Lung (tissue), 12 donors: ENCODE measurements around the gene SBF2. TPM values are rescaled to one million over a fixed set of nuclear protein-coding genes. Genes with fewer than 3 reads are reported as not detected.

Experiments
- ATAC-seq: fragments of 200-7000 bp; cut with Tn5 transposase; one replicate; pipeline ENCODE4 v1.9.1; 2020; ENCODE audit warnings: moderate number of reproducible peaks; ENCODE audit not compliant: insufficient read depth, low FRiP score
- DNase-seq, 3 donors: peaks; one replicate each; pipeline ENCODE4 v3.0.0-alpha.2; 2013 to 2017
- H3K27ac ChIP-seq, 2 donors: one replicate each; pipeline ENCODE4 v1.5.1; 2013; ENCODE audit warnings: mild to moderate bottlenecking in 2 of 2, moderate library complexity in 2 of 2, control low read depth in 1 of 2, inconsistent platforms in 1 of 2, low read depth in 1 of 2, low read length in 1 of 2
- H3K27me3 ChIP-seq, 3 donors: one replicate each; pipeline ENCODE4 v1.5.1; 2013; ENCODE audit warnings: low read length in 2 of 3; ENCODE audit not compliant: control insufficient read depth in 3 of 3, insufficient read depth in 3 of 3
- H3K36me3 ChIP-seq, 4 donors: one replicate each; pipeline ENCODE4 v1.5.1; 2013; ENCODE audit warnings: low read length in 4 of 4, mild to moderate bottlenecking in 1 of 4, moderate library complexity in 1 of 4; ENCODE audit not compliant: control insufficient read depth in 4 of 4, insufficient read depth in 4 of 4
- H3K4me1 ChIP-seq, 5 donors: one replicate each; pipeline ENCODE4 v1.5.1; 2013; ENCODE audit warnings: low read length in 5 of 5, mild to moderate bottlenecking in 2 of 5, moderate library complexity in 1 of 5; ENCODE audit not compliant: control insufficient read depth in 5 of 5, insufficient read depth in 5 of 5
- H3K4me3 ChIP-seq: one replicate; pipeline ENCODE4 v1.5.1; 2013; ENCODE audit warnings: mild to moderate bottlenecking, control low read depth, moderate library complexity
- H3K9ac ChIP-seq, 2 donors: one replicate each; pipeline ENCODE4 v1.5.1; 2013; ENCODE audit warnings: low read length in 2 of 2, control low read depth in 1 of 2; ENCODE audit not compliant: insufficient read depth in 1 of 2
- H3K9me3 ChIP-seq, 4 donors: one replicate each; pipeline ENCODE4 v1.5.1; 2013; ENCODE audit warnings: low read length in 3 of 4, mild to moderate bottlenecking in 1 of 4, moderate library complexity in 1 of 4; ENCODE audit not compliant: control insufficient read depth in 4 of 4, insufficient read depth in 3 of 4
- CTCF ChIP-seq: IDR thresholded peaks from 2 replicates; pipeline ENCODE4 v1.5.1; 2012; ENCODE audit warnings: mild to moderate bottlenecking; ENCODE audit errors: control extremely low read depth, extremely low read depth
- WGBS, 2 donors: extraction: QIAGEN DNeasy Blood & Tissue Kit; methylation state at CpG; one replicate each; pipeline ENCODE4 v1.1.7; 2013; 5-methylcytosine and 5-hydroxymethylcytosine counted together
- polyA plus RNA-seq, 2 donors: library from polyadenylated mRNA; stranded (reverse); fragments of 200-250 nt; gene quantifications; one replicate each; pipeline ENCODE4 v1.2.1, GENCODE V29; 2013
- total RNA-seq, 2 donors: library from RNA; depleted of rRNA in 1 of 2; stranded (reverse); fragments of >200 nt in 1 of 2; gene quantifications; one replicate each; pipeline ENCODE4 v1.2.1, GENCODE V29; 2014 to 2021
- donor health status: control.
- donor health status: control.
- donor health status: Bipolar disorder and iron deficiency.
- donor health status: healthy.
- donor health status: DM: yes; HTN: yes; CAD: no.

Gene SBF2
- total and polyA plus RNA-seq, 4 donors: 4.4 to 104 (median 24.9) TPM

GRCh38 chr11:10317151-10317755 is 23.2 kb upstream of the SBF2 start:
- TF ChIP-seq CTCF: no peak
- H3K4me1 ChIP-seq: peaks cover 0 to 16% (median 3%) of the 10 kb centered on the region in 5 donors
- DNase-seq (no peak), ATAC-seq (no peak)
- no peak overlapping the region for H3K4me3 ChIP-seq
- H3K27me3 ChIP-seq: no peaks in the 10 kb centered on the region
- no peaks in the 10 kb centered on the region for H3K9me3 ChIP-seq
- no peak overlapping the region for H3K9ac ChIP-seq
- WGBS, 2 donors: 82 to 96% methylated on average over 4 of the region's 4 CpGs
- no peaks in the 10 kb centered on the region for H3K36me3 ChIP-seq
- no peak overlapping the region for H3K27ac ChIP-seq

- no peak overlapping the region for H3K27ac ChIP-seq
Observed at GRCh38 chr11:10315083-10315482, 21.1 kb upstream of the SBF2 start.

GRCh38 chr11:10314199-10315072 is 20.4 kb upstream of the SBF2 start:
- H3K9ac ChIP-seq: no peak overlapping the region
- TF ChIP-seq CTCF: no peak
- no peaks in the 10 kb centered on the region for H3K36me3 ChIP-seq
- H3K4me3 ChIP-seq: no peak overlapping the region
- peak; percentile 21 to 71 (median 60) for DNase-seq
- no peaks in the 10 kb centered on the region for H3K27me3 ChIP-seq
- H3K9me3 ChIP-seq: no peaks in the 10 kb centered on the region
- WGBS, 2 donors: 47 to 54% methylated on average over 8 of the region's 8 CpGs
- H3K27ac ChIP-seq: no peak overlapping the region
- ATAC-seq: no peak
- peaks cover 0 to 8% (median 0%) of the 10 kb centered on the region in 5 donors for H3K4me1 ChIP-seq

More at GRCh38 chr11:10315083-10315482, 21.1 kb upstream of the SBF2 start:
- H3K9me3 ChIP-seq: no peaks in the 10 kb centered on the region
- TF ChIP-seq CTCF: no peak
- H3K36me3 ChIP-seq: no peaks in the 10 kb centered on the region
- H3K4me1 ChIP-seq: peaks cover 0 to 13% (median 3%) of the 10 kb centered on the region in 5 donors
- H3K27me3 ChIP-seq: no peaks in the 10 kb centered on the region
- 91 to 96% methylated on average over 6 of the region's 6 CpGs for WGBS, 2 donors
- no peak for ATAC-seq
- no peak overlapping the region for H3K9ac ChIP-seq
- no peak for DNase-seq
- no peak overlapping the region for H3K4me3 ChIP-seq
